MCF 10A (cell line): ENCODE results near the gene ALDH1A3. TPM values are rescaled to one million over a fixed set of nuclear protein-coding genes. Genes with fewer than 3 reads are reported as not detected.

Source experiments
- BruUV-seq: library from RNA; stranded (reverse); fragments of 400-500 nt; replicated peaks from 2 replicates; lab custom pipeline; 2021; lab: Mats Ljungman, UMichigan
- CTCF ChIA-PET: fragments of 300-600 bp; sonication (Branson Sonifier 250); formaldehyde crosslinking; extraction: SDS; loops from one replicate; lab custom pipeline; 2021; ENCODE audit warnings: antibody characterized with exemption, inconsistent platforms; lab: Yijun Ruan, JAX
- POLR2A ChIA-PET: fragments of 300-600, 350-650 bp; sonication (Branson Sonifier 250); formaldehyde crosslinking; extraction: SDS; loops from one replicate; lab custom pipeline; 2020; ENCODE audit warnings: antibody characterized with exemption, inconsistent platforms; lab: Yijun Ruan, JAX
- DNase-seq: peaks from one replicate; pipeline ENCODE4 v3.0.0-alpha.2; 2018; ENCODE audit not compliant: unreplicated experiment
- H3K27ac Mint-ChIP-seq: one replicate; pipeline ENCODE4 v1.8.0; 2022; ENCODE audit warnings: mild to moderate bottlenecking, low read depth, mixed read lengths; ENCODE audit not compliant: unreplicated experiment
- H3K27me3 Mint-ChIP-seq: one replicate; pipeline ENCODE4 v1.8.0; 2022; ENCODE audit warnings: mixed read lengths; ENCODE audit not compliant: insufficient read depth, unreplicated experiment
- H3K36me3 Mint-ChIP-seq: one replicate; pipeline ENCODE4 v1.8.0; 2022; ENCODE audit warnings: mild to moderate bottlenecking, moderate library complexity, mixed read lengths; ENCODE audit not compliant: insufficient read depth, unreplicated experiment
- H3K4me1 Mint-ChIP-seq: one replicate; pipeline ENCODE4 v1.8.0; 2022; ENCODE audit warnings: mixed read lengths; ENCODE audit not compliant: insufficient read depth, unreplicated experiment
- H3K4me3 Mint-ChIP-seq: one replicate; pipeline ENCODE4 v1.8.0; 2022; ENCODE audit warnings: mild to moderate bottlenecking, moderate library complexity, mixed read lengths; ENCODE audit not compliant: unreplicated experiment
- H3K9me3 Mint-ChIP-seq: one replicate; pipeline ENCODE4 v1.8.0; 2022; ENCODE audit warnings: mixed read lengths; ENCODE audit not compliant: unreplicated experiment
- CTCF ChIP-seq: fragments of 200-600 bp; IDR thresholded peaks from one replicate; pipeline ENCODE4 v1.8.0; 2022; ENCODE audit warnings: antibody characterized with exemption, mild to moderate bottlenecking; ENCODE audit not compliant: unreplicated experiment
- intact Hi-C: fragments of 100-400 bp; cut with micrococcal nuclease; formaldehyde crosslinking; loops from 2 replicates; pipeline ENCODE4 v1.14.1; 2022
- total RNA-seq: library from RNA; stranded (reverse); gene quantifications from 2 replicates; pipeline ENCODE4 v1.2.3, GENCODE V29; 2022

Gene ALDH1A3
- total RNA-seq, 1 experiment from 2014 or later, result 4.3 TPM

GRCh38 chr15:100893261-100893963 is 13.8 kb downstream of the ALDH1A3 start:
- TF ChIP-seq CTCF, result no peak
- Mint-ChIP-seq H3K9me3 (no peaks in the 10 kb centered on the region), H3K36me3 (no peaks in the 10 kb centered on the region), H3K4me1 (no peaks in the 10 kb centered on the region), H3K27ac (no peak overlapping the region), H3K27me3 (no peaks in the 10 kb centered on the region), H3K4me3 (no peak overlapping the region)
- ChIA-PET POLR2A (no interaction called here), CTCF (interaction anchor here (1.2 kb wide), 1 partner anchor 24 kb away, joined by 7 read pairs; no protein-coding TSS in a partner anchor)
- intact Hi-C loops, result no loop called here
- BruUV-seq, result no TSS peak
- DNase-seq, result no peak

- ChIA-PET POLR2A (no interaction called here), CTCF (interaction anchor here (1.2 kb wide), 1 partner anchor 24 kb away, joined by 7 read pairs; no protein-coding TSS in a partner anchor)
- no peaks in the 10 kb centered on the region for H3K4me1 Mint-ChIP-seq
- BruUV-seq, result no TSS peak
- H3K27ac Mint-ChIP-seq, result no peak overlapping the region
- H3K27me3 Mint-ChIP-seq, result no peaks in the 10 kb centered on the region
- H3K9me3 Mint-ChIP-seq, result no peaks in the 10 kb centered on the region
- DNase-seq, result no peak
- no peaks in the 10 kb centered on the region for H3K36me3 Mint-ChIP-seq
- H3K4me3 Mint-ChIP-seq, result no peak overlapping the region
- TF ChIP-seq CTCF, result no peak
- intact Hi-C loops, result no loop called here
Observed at GRCh38 chr15:100893964-100894295, 14.3 kb downstream of the ALDH1A3 start.

- CTCF ChIA-PET, result interaction anchor here (0.5 kb wide), 1 partner anchor 15 kb away, joined by 3 read pairs; no protein-coding TSS in a partner anchor
- TF ChIP-seq CTCF, result no peak
- BruUV-seq, result no TSS peak
- Mint-ChIP-seq H3K4me3 (no peak overlapping the region), H3K27me3 (no peaks in the 10 kb centered on the region), H3K27ac (no peak overlapping the region), H3K4me1 (no peaks in the 10 kb centered on the region), H3K9me3 (no peaks in the 10 kb centered on the region), H3K36me3 (no peaks in the 10 kb centered on the region)
- intact Hi-C loops, result no loop called here
- DNase-seq, result no peak
- POLR2A ChIA-PET, result no interaction called here
Observed at GRCh38 chr15:100895721-100896120, 16.1 kb downstream of the ALDH1A3 start.

- CTCF ChIA-PET, result interaction anchor here (1.1 kb wide), 1 partner anchor 20 kb away, joined by 3 read pairs; no protein-coding TSS in a partner anchor
- no peak overlapping the region for H3K27ac Mint-ChIP-seq
- H3K9me3 Mint-ChIP-seq, result no peaks in the 10 kb centered on the region
- intact Hi-C loops, result no loop called here
- no TSS peak for BruUV-seq
- POLR2A ChIA-PET, result no interaction called here
- no peak overlapping the region for H3K4me3 Mint-ChIP-seq
- DNase-seq, result no peak
- H3K36me3 Mint-ChIP-seq, result no peaks in the 10 kb centered on the region
- no peaks in the 10 kb centered on the region for H3K4me1 Mint-ChIP-seq
- no peak for TF ChIP-seq CTCF
- no peaks in the 10 kb centered on the region for H3K27me3 Mint-ChIP-seq
Observed at GRCh38 chr15:100897221-100898151, 17.9 kb downstream of the ALDH1A3 start.
